ENCODE measurements around the gene PDZD2.

The PDZD2 gene

DNA sequence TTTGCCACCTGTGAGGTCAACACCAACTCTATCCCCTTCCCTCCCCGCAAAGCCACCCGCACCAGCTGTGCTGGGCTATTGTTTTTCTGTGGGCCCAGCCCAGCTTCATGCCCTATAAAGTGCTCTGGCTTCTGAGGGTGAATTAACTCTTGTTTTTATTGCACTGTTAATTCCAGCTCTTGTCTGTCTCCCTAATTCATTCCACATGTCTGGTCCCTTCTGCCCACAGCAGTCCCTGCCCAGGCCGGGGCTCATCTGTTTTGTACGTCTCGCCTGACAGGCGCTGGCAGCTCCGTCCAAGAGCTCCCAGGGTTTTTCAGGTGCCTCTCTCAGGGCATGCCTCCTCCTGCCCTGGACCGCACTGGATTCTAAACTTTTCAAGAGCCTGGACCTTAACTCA is 118.9 kb downstream of the PDZD2 start:
- Histone ChIP-seq H4K20me1 (ENCODE audit: control insufficient read depth, insufficient read depth, low read depth, low read length) (no peaks in the 10 kb centered on the region), H3K27ac (ENCODE audit: low read depth, low read length) (no peak overlapping the region), H3K9me2 (replicated peaks; ENCODE audit: control insufficient read depth, low read length) (no peaks in the 10 kb centered on the region), H3K4me2 (ENCODE audit: low read length) (no peak overlapping the region), H3K9me3 (ENCODE audit: control insufficient read depth, insufficient read depth, low read length) (no peaks in the 10 kb centered on the region), H3F3A (ENCODE audit: control insufficient read depth, insufficient read depth) (no peaks in the 10 kb centered on the region), H3K36me3 (ENCODE audit: control insufficient read depth, low read length) (no peaks in the 10 kb centered on the region), H3K4me1 (ENCODE audit: control insufficient read depth, low read length) (no peaks in the 10 kb centered on the region), H3K4me3 (ENCODE audit: low read length) (no peak overlapping the region), H3K79me2 (ENCODE audit: control insufficient read depth, low read length) (no peaks in the 10 kb centered on the region), H3K27me3 (ENCODE audit: control insufficient read depth, low read length) (no peaks in the 10 kb centered on the region)
- no peak for TF ChIP-seq EZH2phosphoT487 (IDR thresholded peaks at IDR 0.05; ENCODE audit: borderline replicate concordance, low read length)
- TF ChIP-seq, protein P1, sequence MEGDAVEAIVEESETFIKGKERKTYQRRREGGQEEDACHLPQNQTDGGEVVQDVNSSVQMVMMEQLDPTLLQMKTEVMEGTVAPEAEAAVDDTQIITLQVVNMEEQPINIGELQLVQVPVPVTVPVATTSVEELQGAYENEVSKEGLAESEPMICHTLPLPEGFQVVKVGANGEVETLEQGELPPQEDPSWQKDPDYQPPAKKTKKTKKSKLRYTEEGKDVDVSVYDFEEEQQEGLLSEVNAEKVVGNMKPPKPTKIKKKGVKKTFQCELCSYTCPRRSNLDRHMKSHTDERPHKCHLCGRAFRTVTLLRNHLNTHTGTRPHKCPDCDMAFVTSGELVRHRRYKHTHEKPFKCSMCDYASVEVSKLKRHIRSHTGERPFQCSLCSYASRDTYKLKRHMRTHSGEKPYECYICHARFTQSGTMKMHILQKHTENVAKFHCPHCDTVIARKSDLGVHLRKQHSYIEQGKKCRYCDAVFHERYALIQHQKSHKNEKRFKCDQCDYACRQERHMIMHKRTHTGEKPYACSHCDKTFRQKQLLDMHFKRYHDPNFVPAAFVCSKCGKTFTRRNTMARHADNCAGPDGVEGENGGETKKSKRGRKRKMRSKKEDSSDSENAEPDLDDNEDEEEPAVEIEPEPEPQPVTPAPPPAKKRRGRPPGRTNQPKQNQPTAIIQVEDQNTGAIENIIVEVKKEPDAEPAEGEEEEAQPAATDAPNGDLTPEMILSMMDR (IDR thresholded peaks at IDR 0.05; ENCODE audit: low read depth, low read length, poor library complexity, severe bottlenecking) = no peak

DNA sequence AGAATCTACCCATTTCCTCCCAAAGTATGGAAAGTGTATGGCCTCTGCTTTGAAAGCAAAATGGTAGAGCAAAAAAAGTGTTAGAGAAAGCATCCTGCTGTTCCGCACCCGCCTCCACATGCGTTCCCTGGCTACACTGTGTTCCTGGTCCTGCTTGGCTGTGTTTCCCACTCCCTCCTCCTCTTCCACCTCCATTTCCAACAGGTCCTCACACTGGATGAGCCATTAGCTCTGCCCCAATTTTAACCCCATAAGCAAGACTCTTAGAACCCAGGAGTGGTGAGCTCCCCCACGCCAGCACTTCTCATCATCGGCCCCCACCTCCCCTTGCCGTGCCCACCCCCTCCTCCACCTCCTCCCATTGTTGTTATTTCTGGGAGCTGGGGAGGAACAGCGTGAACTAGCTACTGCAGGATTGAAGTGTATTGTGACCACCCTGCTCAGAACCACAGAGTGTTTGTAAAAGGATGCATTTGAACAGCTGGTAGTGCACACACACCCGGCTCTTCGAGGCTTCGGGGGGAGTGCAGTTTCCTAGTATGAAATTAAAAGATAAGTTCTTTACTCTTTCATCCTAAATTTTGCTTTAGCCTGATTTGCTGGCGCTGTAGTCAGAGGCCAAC is 120.0 kb downstream of the PDZD2 start:
- Histone ChIP-seq H3K9me2 (replicated peaks; ENCODE audit: control insufficient read depth, low read length) (no peaks in the 10 kb centered on the region), H3K36me3 (ENCODE audit: control insufficient read depth, low read length) (no peaks in the 10 kb centered on the region), H4K20me1 (ENCODE audit: control insufficient read depth, insufficient read depth, low read depth, low read length) (no peaks in the 10 kb centered on the region), H3F3A (ENCODE audit: control insufficient read depth, insufficient read depth) (no peaks in the 10 kb centered on the region), H3K9me3 (ENCODE audit: control insufficient read depth, insufficient read depth, low read length) (no peaks in the 10 kb centered on the region), H3K4me3 (ENCODE audit: low read length) (no peak overlapping the region), H3K27me3 (ENCODE audit: control insufficient read depth, low read length) (no peaks in the 10 kb centered on the region), H3K4me2 (ENCODE audit: low read length) (no peak overlapping the region), H3K79me2 (ENCODE audit: control insufficient read depth, low read length) (no peaks in the 10 kb centered on the region), H3K4me1 (ENCODE audit: control insufficient read depth, low read length) (no peaks in the 10 kb centered on the region), H3K27ac (ENCODE audit: low read depth, low read length) (no peak overlapping the region)
- TF ChIP-seq, protein P1 (IDR thresholded peaks at IDR 0.05; ENCODE audit: low read depth, low read length, poor library complexity, severe bottlenecking) = no peak

GRCh38 chr5:31759925-31760324 is 121.0 kb downstream of the PDZD2 start:
- Histone ChIP-seq H3K9me3 (ENCODE audit: control insufficient read depth, insufficient read depth, low read length) (no peaks in the 10 kb centered on the region), H3K27me3 (ENCODE audit: control insufficient read depth, low read length) (no peaks in the 10 kb centered on the region), H3F3A (ENCODE audit: control insufficient read depth, insufficient read depth) (no peaks in the 10 kb centered on the region), H3K79me2 (ENCODE audit: control insufficient read depth, low read length) (no peaks in the 10 kb centered on the region), H4K20me1 (ENCODE audit: control insufficient read depth, insufficient read depth, low read depth, low read length) (no peaks in the 10 kb centered on the region), H3K4me1 (ENCODE audit: control insufficient read depth, low read length) (no peaks in the 10 kb centered on the region), H3K36me3 (ENCODE audit: control insufficient read depth, low read length) (no peaks in the 10 kb centered on the region), H3K4me2 (ENCODE audit: low read length) (no peak overlapping the region), H3K27ac (ENCODE audit: low read depth, low read length) (no peak overlapping the region), H3K9me2 (replicated peaks; ENCODE audit: control insufficient read depth, low read length) (no peaks in the 10 kb centered on the region), H3K4me3 (ENCODE audit: low read length) (no peak overlapping the region)
- TF ChIP-seq, protein P1 (IDR thresholded peaks at IDR 0.05; ENCODE audit: low read depth, low read length, poor library complexity, severe bottlenecking) = no peak
- no peak for TF ChIP-seq EZH2phosphoT487 (IDR thresholded peaks at IDR 0.05; ENCODE audit: borderline replicate concordance, low read length)

All from DOHH2 (cell line).